PFSK-1 (cell line): Measurements from ENCODE around the gene NR2F1.

Experiments
- FOXP2 ChIP-seq: optimal IDR thresholded peaks from 2 replicates; pipeline ENCODE3; 2011; ENCODE audit warnings: borderline replicate concordance, control low read depth, inconsistent platforms; ENCODE audit not compliant: insufficient read depth; ENCODE audit errors: extremely low read length, extremely low read depth
- POLR2AphosphoS5 ChIP-seq: IDR thresholded peaks from 2 replicates; pipeline ENCODE4 v1.6.1; 2012; ENCODE audit warnings: low read depth, mild to moderate bottlenecking, control low read depth, low read length, moderate library complexity
- REST ChIP-seq, 2 experiments: IDR thresholded peaks; 2 replicates each; pipeline versions ENCODE4 v1.6.1 to v1.8.0; 2011 to 2012; ENCODE audit warnings: low read depth in 2 of 2, low read length in 2 of 2, control low read depth in 1 of 2, inconsistent platforms in 1 of 2, mild to moderate bottlenecking in 1 of 2, moderate library complexity in 1 of 2; ENCODE audit not compliant: insufficient read depth in 1 of 2
- SIN3A ChIP-seq: IDR thresholded peaks from 2 replicates; pipeline ENCODE4 v1.6.1; 2012; ENCODE audit warnings: mild to moderate bottlenecking, low read length, moderate library complexity, borderline replicate concordance; ENCODE audit not compliant: insufficient read depth
- TAF1 ChIP-seq: IDR thresholded peaks from 2 replicates; pipeline ENCODE4 v1.6.1; 2012; ENCODE audit warnings: low read length, control low read depth, borderline replicate concordance; ENCODE audit not compliant: insufficient read depth

Gene NR2F1

GRCh38 chr5:93609762-93610161 lies 26.7 kb downstream of the NR2F1 start:
- TF ChIP-seq TAF1 (no peak), FOXP2 (no peak), SIN3A (no peak)

- TF ChIP-seq FOXP2 (no peak), REST (IDR thresholded peaks at IDR 0.05; ENCODE audit: insufficient read depth in 1 of 2, low read depth in 2 of 2, low read length in 2 of 2) (no peak), TAF1 (no peak), POLR2AphosphoS5 (no peak), SIN3A (no peak)
Observed at GRCh38 chr5:93610581-93611272, 27.7 kb downstream of the NR2F1 start.

GRCh38 chr5:93611273-93611975 lies 28.4 kb downstream of the NR2F1 start:
- TF ChIP-seq TAF1, result no peak
- TF ChIP-seq POLR2AphosphoS5, result no peak
- no peak for TF ChIP-seq SIN3A
- no peak for TF ChIP-seq FOXP2
- TF ChIP-seq REST (IDR thresholded peaks at IDR 0.05; ENCODE audit: insufficient read depth in 1 of 2, low read depth in 2 of 2, low read length in 2 of 2), result no peak

- TF ChIP-seq FOXP2 (no peak), REST (IDR thresholded peaks at IDR 0.05; ENCODE audit: insufficient read depth in 1 of 2, low read depth in 2 of 2, low read length in 2 of 2) (peak; percentile 89), TAF1 (no peak)
Observed at GRCh38 chr5:93611976-93612854, 29.2 kb downstream of the NR2F1 start.

GRCh38 chr5:93612855-93613243 lies 29.8 kb downstream of the NR2F1 start:
- TF ChIP-seq TAF1 (no peak), POLR2AphosphoS5 (no peak), SIN3A (no peak), REST (IDR thresholded peaks at IDR 0.05; ENCODE audit: insufficient read depth in 1 of 2, low read depth in 2 of 2, low read length in 2 of 2) (no peak), FOXP2 (no peak)
